Frontal cortex (tissue), 4 donors: Measurements from ENCODE around the gene SAMM50. TPM values are rescaled to one million over a fixed set of nuclear protein-coding genes. Genes with fewer than 3 reads are reported as not detected.

Experiments
- DNase-seq, 2 donors: peaks; one replicate each; pipeline ENCODE4 v3.0.0; 2012; ENCODE audit warnings: low spot score in 2 of 2
- FAIRE-seq: peaks from 2 replicates; lab custom pipeline; 2012; peaks lifted over from hg19 to GRCh38; lab: Jason Lieb, UNC
- total RNA-seq: library from RNA; depleted of rRNA; stranded (reverse); fragments of >200 nt; gene quantifications from one replicate; pipeline ENCODE4 v1.2.3, GENCODE V29; 2014
- donor health status: control.
- donor health status: control.
- donor health status: control.

The SAMM50 gene
- total RNA-seq, 1 donor from 2014 or later, result 32.6 TPM

- no peak for DNase-seq
- no peak for FAIRE-seq
Observed at GRCh38 chr22:44045145-44045544, 89.9 kb downstream of the SAMM50 start.

Other genes starting within 250 kb of the SAMM50 start
- gene EFCAB6, start 143.1 kb upstream of the SAMM50 start, total RNA-seq, result 9.4 TPM
- 47.7 TPM for gene SULT4A1, start 92.9 kb upstream of the SAMM50 start, total RNA-seq
- under 0.01 TPM for gene PNPLA5, start 63.4 kb upstream of the SAMM50 start, total RNA-seq
- gene PNPLA3, start 31.6 kb upstream of the SAMM50 start, total RNA-seq, result 17.5 TPM
- 5.7 TPM for gene PARVB, start 68.9 kb downstream of the SAMM50 start, total RNA-seq
- gene PARVG, start 225.5 kb downstream of the SAMM50 start, total RNA-seq, result 0.41 TPM